Activated CD4-positive, alpha-beta T cell treated with anti-CD3 and anti-CD28 coated beads for 48 hours (primary cell): Measurements from ENCODE around the gene SSB.
"Not testable (repeated sequence)": the region's sequence is repeated elsewhere in the genome, so short reads cannot be mapped to it uniquely, and the experiment has no call there.

Source experiments
- DNase-seq: peaks from one replicate; pipeline ENCODE4 v3.0.0-alpha.2; 2020

The SSB gene

GRCh38 chr2:169798718-169799592, at the start of gene SSB:
TSS of gene SSB (plus strand) at chr2:169798871. CDS start at chr2:169800961, 2,090 bp downstream.
- DNase-seq: peak; percentile 98

- DNase-seq: no peak
Observed at GRCh38 chr2:169752752-169753151, 45.9 kb upstream of the SSB start.

DNA sequence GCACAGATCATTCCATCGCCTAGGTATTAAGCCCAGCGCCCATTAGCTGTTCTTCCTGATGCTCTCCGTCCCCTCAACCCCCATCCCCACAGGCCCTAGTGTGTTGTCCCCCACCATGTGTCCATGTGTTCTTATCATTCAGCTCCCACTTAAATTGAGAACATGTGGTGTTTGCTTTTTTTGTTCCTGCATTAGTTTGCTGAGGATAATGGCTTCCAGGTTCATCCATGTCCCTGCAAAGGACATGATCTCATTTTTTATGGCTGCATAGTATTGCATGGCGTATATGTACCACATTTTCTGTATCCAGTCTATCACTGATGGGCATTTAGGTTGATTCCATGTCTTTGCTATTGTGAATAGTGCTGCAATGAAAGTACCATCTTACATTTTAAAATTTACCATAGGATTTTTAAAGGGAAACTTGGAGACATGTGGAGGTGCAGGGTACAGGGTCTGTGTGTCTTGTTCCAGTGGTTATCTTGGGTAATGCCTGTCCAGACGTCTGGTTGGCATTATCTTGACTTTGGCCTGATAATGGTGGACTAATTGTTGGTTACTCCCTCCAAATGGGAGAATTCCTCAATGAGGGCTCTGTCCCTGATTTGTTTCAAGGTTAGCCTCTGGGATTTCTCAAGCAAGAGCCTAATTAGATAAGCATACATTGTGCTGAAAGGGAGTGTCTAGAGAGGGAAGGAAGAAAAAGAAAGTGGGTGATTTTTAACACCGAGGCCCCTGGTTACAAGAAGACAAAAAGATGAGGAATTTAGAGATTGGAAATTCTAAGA, 43.4 kb upstream of the SSB start:
- no peak for DNase-seq

DNA sequence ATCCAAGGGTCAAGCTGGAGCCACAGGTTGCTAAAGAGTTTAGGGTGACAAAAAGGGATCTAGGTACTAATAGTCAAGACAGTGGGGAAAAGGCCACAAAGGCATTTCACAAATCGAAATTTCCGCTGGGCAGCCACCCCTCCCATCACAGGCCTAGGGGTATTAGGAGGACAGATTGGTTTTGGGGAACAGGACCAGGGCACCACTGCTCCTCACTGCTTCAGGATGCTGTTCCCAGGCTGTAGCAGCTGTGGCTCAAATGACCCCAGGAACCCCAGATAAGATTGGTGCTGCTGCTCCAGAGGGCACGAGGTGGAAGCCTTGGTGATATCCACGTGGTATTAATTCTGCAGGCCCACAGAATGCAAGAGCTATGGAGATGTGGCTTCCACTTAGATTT, 42.3 kb upstream of the SSB start:
- no peak for DNase-seq

DNA sequence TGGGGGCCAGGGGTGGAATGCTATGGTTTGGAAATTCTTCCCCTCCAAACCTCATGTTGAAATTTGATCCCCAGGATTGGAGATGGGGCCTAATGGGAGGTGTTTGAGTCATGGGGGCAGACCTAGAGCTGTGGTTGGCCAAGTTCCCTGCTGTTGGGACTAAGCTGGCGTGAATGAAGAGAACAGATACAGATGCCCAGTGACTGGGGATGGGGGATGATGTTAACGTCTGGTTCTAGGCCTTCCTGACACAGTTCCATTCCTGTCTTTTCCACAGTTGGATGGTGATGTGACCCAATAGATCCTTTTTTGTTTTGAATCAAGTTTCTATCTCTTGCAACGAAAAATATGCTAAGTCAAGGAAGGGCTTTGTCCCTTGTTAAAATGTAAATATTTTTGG, 41.3 kb upstream of the SSB start:
- DNase-seq: no peak

DNA sequence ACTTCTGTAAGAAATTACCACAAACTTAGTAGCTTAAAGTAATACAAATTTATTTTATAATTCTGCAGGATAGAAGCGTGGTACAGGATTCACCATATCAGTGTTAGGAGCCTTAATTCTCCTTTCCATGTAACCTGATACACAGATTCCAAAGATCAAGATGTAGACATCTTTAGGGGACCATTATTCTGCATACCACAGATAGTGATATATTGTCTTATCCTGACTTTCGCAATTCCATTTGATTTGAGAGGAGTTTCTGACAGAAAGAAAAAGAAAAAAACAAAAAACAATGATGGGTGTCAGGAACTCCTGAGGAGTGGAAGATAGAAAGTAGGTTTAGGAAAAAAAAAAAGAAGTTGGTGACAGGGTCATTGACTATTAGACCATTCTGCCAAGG, 40.9 kb upstream of the SSB start:
- DNase-seq: no peak

DNA sequence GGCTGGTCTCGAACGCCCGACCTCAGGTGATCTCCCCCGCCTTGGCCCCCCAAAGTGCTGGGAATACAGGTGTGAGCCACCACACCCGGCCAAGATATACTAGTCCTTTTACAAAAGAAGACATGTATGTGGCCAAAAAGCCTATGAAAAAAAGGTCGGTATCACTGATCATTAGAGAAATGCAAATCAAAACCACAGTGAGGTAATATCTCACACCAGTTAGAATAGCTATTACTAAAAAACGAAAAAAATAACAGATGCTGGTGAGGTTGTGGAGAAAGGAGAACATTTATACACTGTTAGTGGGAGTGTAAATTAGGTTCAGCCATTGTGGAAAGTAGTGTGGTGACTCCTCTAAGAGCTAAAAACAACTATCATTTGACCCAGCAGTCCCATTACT, 38.7 kb upstream of the SSB start:
- DNase-seq: no peak

DNA sequence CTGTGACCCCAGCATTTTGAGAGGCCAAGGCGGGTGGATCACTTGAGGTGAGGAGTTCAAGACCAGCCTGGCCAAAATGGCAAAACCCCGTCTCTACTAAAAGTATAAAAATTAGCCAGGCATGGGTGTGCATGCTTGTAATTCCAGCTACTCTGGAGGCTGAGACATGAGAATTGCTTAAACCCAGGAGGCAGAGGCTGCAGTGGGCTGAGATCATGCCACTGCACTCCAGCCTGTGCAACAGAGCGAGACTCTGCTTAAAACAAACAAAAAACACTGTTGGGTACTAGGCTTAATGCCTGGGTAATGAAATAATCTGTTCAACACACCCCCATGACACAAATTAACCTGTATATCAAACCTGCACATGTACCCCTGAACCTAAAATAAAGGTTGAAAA, 37.9 kb upstream of the SSB start:
- DNase-seq: not testable (repeated sequence)

GRCh38 chr2:169761251-169761969, 37.3 kb upstream of the SSB start:
- no peak for DNase-seq

DNA sequence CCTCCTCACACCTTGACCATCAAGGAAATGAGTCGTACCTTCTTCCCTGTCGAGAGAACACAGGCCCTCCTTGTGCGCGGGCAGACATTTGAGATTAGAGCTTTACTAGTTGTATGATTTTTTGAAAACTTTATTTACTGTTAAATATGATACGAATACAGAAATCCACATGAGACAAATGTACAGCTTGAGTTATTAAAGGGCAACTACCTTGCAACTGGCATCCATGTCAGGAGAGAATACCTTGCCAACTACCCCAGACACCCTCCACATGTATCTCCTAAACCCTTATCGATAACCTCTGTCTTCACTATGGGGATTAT, 36.7 kb upstream of the SSB start:
- DNase-seq: no peak

DNA sequence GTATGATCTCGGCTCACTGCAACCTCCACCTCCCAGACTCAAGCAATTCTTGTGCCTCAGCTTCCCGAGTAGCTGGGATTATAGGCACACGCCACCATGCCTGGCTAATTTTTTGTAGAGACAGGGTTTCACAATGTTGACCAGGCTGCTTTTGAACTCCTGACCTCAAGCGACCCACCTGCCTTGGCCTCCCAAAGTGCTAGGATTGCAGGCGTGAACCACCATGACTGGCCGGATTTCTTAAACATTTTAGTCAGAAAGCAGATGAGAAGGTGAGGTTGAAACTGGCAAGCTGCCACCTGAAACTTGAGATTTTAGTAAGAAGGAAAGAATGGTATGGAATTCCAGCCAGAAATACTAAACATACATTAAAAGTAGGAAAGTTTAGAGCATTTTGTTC, 33.1 kb upstream of the SSB start:
- DNase-seq: no peak

GRCh38 chr2:169767243-169767888, 31.3 kb upstream of the SSB start:
- DNase-seq: peak; percentile 70

DNA sequence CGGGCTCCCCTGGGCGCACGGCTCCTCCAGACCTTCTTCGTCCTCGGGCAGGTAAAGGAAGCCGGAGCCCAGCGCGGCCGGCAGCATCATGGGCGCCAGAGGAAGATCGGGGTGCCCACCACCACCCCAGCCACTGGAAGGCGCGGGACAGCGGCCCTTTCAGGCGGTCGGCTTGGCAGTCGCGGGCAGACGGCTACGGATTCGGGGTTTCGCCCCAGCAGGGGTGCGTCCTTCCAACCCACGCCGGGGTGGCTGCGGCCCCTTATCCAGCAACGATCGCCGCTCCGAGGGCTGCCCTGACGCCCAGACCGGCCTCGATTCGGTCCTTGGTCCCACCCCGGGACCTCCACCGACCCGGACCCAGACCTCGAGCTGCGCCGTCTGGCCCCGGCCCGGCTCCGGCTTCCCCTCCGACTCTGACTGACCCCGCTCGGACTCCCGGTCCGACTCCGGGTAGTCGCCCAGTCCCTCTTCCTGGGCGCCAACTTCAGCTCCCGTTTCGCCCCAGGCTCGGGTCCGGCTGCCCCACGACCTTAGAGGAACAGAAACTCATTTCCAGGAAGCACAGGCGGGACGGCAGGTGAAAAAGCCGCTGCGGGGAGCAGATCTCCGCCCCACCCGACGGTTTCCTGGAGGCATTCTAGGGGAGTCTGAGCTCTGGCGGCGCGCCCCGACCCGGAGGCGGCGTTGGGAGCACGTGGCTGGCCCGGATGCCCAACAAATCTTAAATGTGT, 30.2 kb upstream of the SSB start:
- peak; percentile 46 for DNase-seq

- no peak for DNase-seq
Observed at GRCh38 chr2:169771021-169771420, 27.6 kb upstream of the SSB start.

- DNase-seq: no peak
Observed at GRCh38 chr2:169771612-169772011, 27.1 kb upstream of the SSB start.

GRCh38 chr2:169772651-169773050, 26.0 kb upstream of the SSB start:
- DNase-seq: no peak

- DNase-seq: no peak
Observed at GRCh38 chr2:169775354-169775753, 23.3 kb upstream of the SSB start.

DNA sequence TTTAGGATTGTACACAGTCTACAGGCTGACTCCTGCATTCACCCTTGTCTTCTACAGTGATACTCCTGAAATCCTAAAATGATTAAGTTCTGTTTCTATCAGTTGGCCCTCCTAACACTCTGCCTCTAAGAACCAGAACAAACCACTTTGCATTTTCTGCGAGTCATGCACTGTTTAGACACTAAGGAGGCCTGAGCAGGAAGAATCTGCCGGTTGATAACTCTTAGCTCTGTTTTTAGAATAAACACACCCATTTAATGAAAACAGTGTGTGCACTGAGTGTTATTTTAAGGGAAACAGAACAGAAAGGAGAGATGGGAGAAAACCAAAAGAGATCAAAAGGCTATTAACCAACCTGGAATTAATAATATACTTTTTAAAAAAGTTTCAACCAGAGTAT, 22.9 kb upstream of the SSB start:
- no peak for DNase-seq

- DNase-seq: no peak
Observed at GRCh38 chr2:169776252-169776761, 22.4 kb upstream of the SSB start.

- no peak for DNase-seq
Observed at GRCh38 chr2:169778446-169778845, 20.2 kb upstream of the SSB start.

GRCh38 chr2:169781249-169782013, 17.2 kb upstream of the SSB start:
- no peak for DNase-seq
